GM18873 (cell line): ENCODE data around the gene MLF1.

Experiments
- ATAC-seq: cut with Tn5 transposase; IDR thresholded peaks from one replicate; pipeline ENCODE4 v1.9.1; 2021; ENCODE audit warnings: mild to moderate bottlenecking, moderate library complexity, moderate number of reproducible peaks; ENCODE audit not compliant: unreplicated experiment, low FRiP score

MLF1 gene

GRCh38 chr3:158572766-158573060 lies 1.7 kb downstream of the MLF1 start:
- no peak for ATAC-seq

DNA sequence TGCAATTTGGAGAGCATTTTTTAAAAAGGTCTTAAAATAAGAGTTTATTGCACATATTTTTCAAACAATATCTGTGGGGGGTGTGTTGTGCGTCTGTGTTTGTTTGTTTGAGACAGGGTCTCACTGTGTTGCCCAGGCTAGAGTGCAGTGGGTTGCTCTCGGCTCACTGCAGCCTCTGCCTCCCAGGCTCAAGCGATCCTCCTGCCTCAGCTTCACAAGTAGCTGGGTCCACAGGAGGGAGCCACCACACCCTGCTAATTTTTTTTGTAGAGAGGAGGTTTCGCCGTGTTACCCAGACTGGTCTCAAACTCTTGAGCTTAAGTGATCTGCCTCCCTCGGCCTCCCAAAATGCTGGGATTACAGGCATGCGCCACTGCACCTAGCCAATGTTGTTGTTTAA lies 2.7 kb downstream of the MLF1 start:
- no peak for ATAC-seq

- no peak for ATAC-seq
Measured at GRCh38 chr3:158574646-158575045, 3.7 kb downstream of the MLF1 start.

DNA sequence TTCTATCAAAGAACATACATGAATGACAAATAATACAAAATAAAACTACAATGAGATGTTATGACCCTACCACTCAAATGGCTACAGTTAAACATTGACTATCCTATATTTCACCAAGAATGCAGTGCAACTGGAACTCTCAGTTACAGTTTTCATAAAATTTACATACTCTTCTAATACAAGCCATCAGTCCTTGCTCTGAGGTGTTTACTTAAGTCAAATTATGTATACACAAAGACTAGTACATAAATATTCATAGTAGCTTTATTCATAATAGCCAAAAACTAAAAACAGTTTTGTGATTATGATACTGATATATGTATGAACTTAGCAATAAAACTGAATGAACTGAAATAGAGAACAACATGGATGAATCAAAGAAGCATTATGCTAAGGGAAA lies 19.2 kb downstream of the MLF1 start:
- ATAC-seq = no peak

DNA sequence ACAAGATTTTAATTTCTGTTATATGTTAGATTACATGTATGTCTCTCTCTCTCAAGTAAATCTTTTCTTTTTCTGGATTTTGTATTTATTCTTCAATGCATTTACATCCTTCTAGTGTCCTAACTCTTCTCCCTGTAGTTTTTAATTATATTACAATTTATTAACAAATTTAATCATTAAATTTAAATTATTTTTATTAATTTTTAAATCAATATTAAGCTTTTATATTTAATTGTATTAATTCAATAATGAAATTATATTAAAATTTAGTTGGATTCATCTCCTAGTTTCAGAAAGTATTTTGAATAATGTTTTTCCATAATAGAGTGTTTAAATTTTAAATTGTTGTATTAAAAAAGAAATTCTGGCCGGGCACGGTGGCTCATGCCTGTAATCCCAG lies 29.8 kb downstream of the MLF1 start:
- ATAC-seq = no peak

- ATAC-seq = no peak
Measured at GRCh38 chr3:158602227-158602626, 31.2 kb downstream of the MLF1 start.

DNA sequence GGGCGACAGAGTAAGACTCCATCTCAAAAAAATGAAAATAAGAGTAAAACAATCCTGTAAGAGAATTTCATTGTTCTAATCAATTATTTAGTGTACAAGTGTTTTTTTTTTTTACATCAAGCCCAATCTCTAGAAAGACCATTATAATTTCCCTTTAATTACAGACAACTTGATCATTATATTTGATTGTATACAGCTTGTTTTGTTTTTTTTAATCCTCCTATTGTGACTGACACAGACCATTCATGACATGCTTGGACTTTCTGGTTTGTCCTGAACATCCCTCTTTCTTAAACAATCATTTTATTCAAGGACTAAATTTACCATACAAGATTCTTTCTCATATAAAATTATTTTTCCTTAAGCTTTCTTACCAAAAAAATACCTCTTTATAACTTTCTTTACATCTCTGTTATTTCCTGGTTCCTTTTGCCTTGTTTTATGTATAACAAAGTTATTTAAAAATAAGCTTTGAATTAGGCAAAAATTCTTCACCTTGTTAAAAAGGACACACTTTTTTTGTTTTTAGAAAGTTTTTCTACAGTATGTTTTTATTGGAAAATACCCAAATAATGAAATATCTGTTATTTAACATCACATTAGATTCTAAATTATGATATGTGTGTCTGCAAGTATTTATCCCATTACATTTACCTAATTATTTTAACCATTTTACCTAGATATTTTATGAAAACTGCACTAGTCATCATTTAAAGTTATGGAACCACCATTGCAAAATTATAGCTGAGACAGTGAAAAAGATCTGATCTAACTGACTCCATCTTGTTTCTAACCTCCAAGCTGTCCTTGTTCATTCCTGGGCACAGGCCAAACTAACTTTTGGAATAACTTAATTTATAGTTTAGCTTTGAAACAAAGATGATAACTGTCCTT lies 47.2 kb downstream of the MLF1 start:
- no peak for ATAC-seq

DNA sequence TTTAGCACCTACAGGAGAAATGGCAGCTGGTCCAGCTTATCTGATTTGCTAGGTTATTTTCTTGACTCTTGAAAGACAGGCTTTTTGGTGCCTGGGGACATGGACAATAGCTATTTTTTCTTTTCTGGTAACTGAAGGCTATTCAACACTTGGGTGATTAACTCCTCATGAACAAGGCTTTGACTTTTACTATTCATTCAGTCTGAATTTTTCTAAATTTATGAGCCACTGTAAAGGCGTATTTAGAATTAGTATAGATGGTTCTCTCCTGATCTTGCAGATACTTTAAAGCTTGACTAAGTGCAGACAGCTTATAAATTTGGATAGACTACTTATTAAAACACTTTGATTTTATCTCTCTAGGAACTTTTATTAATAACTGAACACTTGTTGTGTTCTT lies 54.9 kb downstream of the MLF1 start:
- no peak for ATAC-seq

DNA sequence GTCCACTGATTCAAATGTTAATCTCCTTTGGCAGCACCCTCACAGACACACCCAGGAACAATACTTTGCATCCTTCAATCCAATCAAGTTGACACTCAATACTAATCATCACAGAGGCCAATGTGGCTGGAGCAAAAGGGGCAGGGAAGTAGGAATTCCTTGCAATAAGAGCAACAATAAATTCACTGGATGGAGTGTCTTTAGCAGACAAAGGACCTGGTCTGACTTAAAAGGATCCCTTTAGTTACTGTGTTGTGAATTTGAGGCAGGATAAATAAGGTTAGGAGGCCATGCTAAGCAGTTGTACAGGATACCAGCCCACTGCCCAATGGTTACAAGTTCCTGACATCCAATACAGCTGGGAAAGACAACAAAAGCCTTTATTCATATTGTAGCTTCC lies 61.0 kb downstream of the MLF1 start:
- ATAC-seq = no peak

DNA sequence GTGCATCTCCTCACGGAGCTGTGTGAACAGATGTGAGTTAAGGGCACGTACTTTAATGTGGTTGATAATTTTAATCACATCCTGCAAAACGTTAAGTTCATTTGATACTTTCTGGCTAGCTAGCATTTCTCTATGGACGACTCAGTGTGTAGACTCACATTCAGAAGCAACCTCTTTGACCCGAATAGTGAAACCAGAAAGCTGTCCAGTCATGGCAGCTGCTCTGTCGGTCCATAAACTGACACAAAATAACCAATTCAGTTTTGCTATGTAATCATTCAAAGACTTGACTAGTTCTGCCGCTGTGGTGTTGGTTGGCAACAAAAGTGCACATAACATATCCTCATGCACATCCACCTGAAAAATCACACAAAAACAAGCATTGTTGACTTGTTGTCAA lies 69.7 kb downstream of the MLF1 start:
- ATAC-seq = no peak

DNA sequence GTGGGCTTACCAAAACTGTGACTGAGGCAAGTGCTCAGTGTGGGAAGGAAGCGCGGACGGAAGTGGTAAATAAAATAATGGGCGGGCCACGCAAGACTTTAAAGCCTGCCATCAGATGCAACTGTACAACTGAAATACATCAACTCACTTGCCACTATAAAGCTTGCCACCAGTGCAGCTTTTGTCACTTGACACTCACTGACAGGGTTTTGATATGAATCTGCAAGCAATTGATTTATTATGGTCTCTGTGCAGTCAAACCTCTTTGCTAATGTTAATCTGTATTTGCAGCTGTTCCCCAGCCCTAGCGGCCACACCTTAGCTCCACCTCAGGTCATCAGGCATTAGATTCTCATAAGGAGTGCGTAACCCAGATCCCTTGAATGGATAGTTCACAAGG lies 71.0 kb downstream of the MLF1 start:
- no peak for ATAC-seq

DNA sequence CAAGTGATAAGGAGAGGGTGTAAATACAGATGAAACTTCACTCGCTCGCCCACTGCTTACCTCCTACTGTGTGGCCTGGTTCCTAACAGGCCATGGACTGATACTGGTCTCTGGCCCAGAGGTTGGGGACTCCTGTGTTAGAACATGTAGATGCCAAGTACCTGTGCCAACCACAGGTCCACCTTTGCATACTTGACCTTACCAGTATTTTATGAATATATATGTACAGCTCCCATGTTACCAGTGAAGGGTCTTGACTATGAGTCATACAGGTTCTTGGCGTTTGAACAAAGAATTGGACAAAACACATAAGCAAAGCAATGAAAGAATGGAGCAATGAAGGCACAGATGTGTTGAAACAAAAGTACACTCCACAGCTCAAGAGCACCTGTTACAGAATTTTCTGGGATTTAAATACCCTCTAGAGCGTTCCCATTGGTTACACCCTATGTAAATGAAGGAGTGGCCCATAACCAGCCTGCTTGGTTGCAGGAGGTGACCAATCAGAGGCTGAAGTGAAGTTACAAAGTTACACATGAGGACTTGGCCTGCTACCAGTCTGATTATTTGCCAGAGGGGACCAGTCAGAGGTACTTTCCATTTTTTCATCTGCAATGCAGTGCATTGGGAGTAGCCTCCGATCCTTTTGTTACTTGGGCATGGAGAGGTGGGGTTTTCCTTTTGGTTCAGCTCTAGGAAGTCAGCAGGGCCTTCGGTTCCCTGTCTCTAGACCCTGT lies 71.6 kb downstream of the MLF1 start:
- ATAC-seq = no peak

DNA sequence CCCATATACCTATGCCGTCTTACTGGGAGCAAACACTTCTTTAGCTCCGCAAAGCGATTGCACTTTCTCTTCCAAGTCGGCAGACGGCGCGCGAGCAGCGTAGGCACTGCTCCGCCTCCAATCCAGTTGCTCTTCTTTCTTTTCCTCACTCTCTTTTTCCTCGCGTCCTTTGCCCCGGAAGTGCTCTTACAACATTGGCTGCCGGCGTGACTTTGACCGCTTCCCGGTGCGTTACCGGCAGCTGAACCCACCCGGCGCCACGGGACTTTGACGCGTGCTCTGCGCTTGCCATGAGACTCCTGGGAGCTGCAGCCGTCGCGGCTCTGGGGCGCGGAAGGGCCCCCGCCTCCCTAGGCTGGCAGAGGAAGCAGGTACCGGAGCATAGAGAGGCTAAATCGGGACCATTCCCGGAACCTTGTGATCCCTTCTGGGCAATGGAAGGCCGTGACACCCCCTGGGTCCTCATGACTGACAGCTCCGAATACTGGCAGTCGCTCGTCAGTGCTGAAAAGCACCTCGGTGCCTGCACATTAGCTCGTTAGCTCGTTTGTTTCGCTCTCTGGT lies 73.4 kb downstream of the MLF1 start, which contains the start of gene GFM1:
GFM1 (plus strand) TSS at position 183 of the 564 bp plus-strand sequence; CDS start at position 291, 108 bp downstream.
- ATAC-seq = peak; percentile 99

DNA sequence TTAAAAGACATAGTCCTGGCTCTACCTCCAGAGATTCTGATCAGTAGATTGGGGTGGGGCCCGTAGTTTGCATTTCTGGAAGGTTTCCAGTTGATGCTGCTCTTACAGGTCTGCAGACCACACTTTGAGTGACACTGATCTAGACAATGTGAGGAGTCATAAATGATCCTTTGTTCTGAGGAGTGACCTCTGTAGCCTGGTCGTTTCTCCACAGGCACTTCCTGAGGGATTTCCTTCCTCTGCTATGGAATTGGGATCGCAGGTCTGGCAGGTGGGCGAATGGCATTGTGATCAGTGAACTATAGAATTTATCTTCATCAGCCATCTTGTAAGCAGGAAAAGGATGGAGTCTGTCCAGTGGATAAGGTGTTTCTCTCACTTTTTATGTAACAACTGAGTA lies 78.8 kb downstream of the MLF1 start:
- ATAC-seq = no peak

- no peak for ATAC-seq
Measured at GRCh38 chr3:158651192-158651591, 80.2 kb downstream of the MLF1 start.

- no peak for ATAC-seq
Measured at GRCh38 chr3:158652463-158652862, 81.5 kb downstream of the MLF1 start.
